Neural cell (in vitro differentiated cells): Measurements from ENCODE around the gene SP100.

ENCODE experiments used
- EP300 ChIP-seq: fragments of 450-650 bp; conservative IDR thresholded peaks from 2 replicates; pipeline ENCODE4 v1.6.1; 2014; ENCODE audit warnings: antibody characterized with exemption, mild to moderate bottlenecking, moderate library complexity; ENCODE audit not compliant: poor library complexity, severe bottlenecking
- EZH2 ChIP-seq: fragments of 200-600, 300-800 bp; shearing (Covaris generic), sonication (generic); IDR thresholded peaks from 2 replicates; pipeline ENCODE4 v1.6.1; 2014; ENCODE audit warnings: antibody characterized with exemption, low read length, borderline replicate concordance, mild to moderate bottlenecking; ENCODE audit not compliant: insufficient read depth, poor library complexity, severe bottlenecking
- MXI1 ChIP-seq: fragments of 450-650 bp; conservative IDR thresholded peaks from 2 replicates; pipeline ENCODE4 v1.6.1; 2014; ENCODE audit warnings: antibody characterized with exemption, mild to moderate bottlenecking; ENCODE audit not compliant: poor library complexity, severe bottlenecking
- POLR2AphosphoS5 ChIP-seq: IDR thresholded peaks from 2 replicates; pipeline ENCODE4 v1.6.1; 2012
- RAD21 ChIP-seq: fragments of 450-650 bp; conservative IDR thresholded peaks from 2 replicates; pipeline ENCODE4 v1.6.1; 2014; ENCODE audit warnings: antibody characterized with exemption, mild to moderate bottlenecking, moderate library complexity
- TAF1 ChIP-seq: IDR thresholded peaks from 2 replicates; pipeline ENCODE4 v1.6.1; 2012; ENCODE audit warnings: low read depth
- TF ChIP-seq, protein P1 (sequence below): fragments of 450-650 bp; IDR thresholded peaks from 2 replicates; pipeline ENCODE4 v1.5.1; 2014; ENCODE audit warnings: antibody characterized with exemption, mild to moderate bottlenecking, moderate library complexity; ENCODE audit not compliant: poor library complexity, severe bottlenecking
- TF ChIP-seq, protein P2 (sequence below): IDR thresholded peaks from 2 replicates; pipeline ENCODE4 v1.6.1; 2012; ENCODE audit warnings: borderline replicate concordance

DNA sequence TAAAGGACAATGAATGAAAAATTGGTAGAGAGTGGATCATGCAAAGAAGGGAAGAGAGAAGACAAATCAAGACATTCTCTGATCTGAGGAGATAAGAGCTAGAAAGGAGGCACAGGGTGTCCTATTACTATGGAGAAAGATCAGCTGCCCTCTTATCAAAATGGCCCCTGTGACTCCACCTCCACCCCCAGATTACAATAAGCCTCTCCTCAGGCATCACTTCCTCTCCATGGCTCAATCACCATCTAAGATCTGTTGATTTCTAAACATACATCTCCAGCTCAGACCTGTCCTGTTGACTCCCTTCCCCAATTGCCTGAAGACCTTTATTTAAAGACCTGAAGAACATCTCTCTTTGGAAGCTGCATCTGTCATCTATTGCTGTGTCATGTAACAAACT is 43.2 kb downstream of the SP100 start:
- TF ChIP-seq POLR2AphosphoS5 (no peak), TAF1 (no peak), RAD21 (no peak), MXI1 (no peak), EP300 (no peak), EZH2 (no peak)
- TF ChIP-seq, protein P1, sequence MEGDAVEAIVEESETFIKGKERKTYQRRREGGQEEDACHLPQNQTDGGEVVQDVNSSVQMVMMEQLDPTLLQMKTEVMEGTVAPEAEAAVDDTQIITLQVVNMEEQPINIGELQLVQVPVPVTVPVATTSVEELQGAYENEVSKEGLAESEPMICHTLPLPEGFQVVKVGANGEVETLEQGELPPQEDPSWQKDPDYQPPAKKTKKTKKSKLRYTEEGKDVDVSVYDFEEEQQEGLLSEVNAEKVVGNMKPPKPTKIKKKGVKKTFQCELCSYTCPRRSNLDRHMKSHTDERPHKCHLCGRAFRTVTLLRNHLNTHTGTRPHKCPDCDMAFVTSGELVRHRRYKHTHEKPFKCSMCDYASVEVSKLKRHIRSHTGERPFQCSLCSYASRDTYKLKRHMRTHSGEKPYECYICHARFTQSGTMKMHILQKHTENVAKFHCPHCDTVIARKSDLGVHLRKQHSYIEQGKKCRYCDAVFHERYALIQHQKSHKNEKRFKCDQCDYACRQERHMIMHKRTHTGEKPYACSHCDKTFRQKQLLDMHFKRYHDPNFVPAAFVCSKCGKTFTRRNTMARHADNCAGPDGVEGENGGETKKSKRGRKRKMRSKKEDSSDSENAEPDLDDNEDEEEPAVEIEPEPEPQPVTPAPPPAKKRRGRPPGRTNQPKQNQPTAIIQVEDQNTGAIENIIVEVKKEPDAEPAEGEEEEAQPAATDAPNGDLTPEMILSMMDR: no peak
- TF ChIP-seq, protein P2, sequence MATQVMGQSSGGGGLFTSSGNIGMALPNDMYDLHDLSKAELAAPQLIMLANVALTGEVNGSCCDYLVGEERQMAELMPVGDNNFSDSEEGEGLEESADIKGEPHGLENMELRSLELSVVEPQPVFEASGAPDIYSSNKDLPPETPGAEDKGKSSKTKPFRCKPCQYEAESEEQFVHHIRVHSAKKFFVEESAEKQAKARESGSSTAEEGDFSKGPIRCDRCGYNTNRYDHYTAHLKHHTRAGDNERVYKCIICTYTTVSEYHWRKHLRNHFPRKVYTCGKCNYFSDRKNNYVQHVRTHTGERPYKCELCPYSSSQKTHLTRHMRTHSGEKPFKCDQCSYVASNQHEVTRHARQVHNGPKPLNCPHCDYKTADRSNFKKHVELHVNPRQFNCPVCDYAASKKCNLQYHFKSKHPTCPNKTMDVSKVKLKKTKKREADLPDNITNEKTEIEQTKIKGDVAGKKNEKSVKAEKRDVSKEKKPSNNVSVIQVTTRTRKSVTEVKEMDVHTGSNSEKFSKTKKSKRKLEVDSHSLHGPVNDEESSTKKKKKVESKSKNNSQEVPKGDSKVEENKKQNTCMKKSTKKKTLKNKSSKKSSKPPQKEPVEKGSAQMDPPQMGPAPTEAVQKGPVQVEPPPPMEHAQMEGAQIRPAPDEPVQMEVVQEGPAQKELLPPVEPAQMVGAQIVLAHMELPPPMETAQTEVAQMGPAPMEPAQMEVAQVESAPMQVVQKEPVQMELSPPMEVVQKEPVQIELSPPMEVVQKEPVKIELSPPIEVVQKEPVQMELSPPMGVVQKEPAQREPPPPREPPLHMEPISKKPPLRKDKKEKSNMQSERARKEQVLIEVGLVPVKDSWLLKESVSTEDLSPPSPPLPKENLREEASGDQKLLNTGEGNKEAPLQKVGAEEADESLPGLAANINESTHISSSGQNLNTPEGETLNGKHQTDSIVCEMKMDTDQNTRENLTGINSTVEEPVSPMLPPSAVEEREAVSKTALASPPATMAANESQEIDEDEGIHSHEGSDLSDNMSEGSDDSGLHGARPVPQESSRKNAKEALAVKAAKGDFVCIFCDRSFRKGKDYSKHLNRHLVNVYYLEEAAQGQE: no peak
